HTR-8/SVneo (cell line): ENCODE data around the gene F11.
"Not testable (repeated sequence)": the region's sequence is repeated elsewhere in the genome, so short reads cannot be mapped to it uniquely, and the experiment has no call there.

Source experiments
- DNase-seq: peaks from one replicate; pipeline ENCODE4 v3.0.0; 2011; ENCODE audit warnings: low spot score, mixed read lengths; ENCODE audit not compliant: insufficient read length
- FAIRE-seq: peaks from 2 replicates; lab custom pipeline; 2011; peaks lifted over from hg19 to GRCh38; lab: Jason Lieb, UNC

F11 gene

DNA sequence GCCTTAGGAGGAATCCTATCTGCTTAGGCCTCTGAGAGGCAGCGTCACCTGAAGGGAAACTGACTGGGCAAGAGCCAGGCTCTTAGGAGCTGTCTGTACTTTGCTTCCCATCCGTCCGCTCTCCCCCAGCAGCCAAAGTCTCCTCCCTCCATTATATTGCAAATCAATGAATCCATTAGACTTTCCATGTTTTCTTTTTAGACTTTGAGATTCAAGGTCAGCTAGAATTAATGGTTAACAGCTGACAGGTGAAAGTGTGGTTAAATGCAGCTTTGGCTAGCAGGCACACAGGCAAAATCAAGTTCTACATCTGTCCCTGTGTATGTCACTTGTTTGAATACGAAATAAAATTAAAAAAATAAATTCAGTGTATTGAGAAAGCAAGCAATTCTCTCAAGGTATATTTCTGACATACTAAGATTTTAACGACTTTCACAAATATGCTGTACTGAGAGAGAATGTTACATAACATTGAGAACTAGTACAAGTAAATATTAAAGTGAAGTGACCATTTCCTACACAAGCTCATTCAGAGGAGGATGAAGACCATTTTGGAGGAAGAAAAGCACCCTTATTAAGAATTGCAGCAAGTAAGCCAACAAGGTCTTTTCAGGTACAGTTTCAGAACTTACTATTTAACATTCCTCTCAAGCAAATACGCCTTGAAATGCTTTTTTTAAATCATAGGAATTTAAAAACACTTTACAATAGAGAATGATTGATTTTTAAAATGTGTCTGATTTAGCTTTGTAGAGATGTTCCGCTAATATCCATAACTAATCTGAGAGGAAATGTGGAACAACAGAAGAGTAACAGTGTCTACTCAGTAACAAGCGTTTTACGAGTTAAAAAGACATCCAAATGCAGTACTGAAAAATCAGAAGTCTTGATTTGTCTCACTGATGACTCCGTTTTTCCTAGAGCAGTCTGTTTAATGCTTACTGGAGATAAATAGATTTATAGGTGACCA, at the start of gene F11:
Gene F11, plus strand, starts transcription at position 507 of the 970 bp plus-strand sequence. CDS start 948 bp downstream, outside the sequence.
- no peak for DNase-seq
- no peak for FAIRE-seq

DNA sequence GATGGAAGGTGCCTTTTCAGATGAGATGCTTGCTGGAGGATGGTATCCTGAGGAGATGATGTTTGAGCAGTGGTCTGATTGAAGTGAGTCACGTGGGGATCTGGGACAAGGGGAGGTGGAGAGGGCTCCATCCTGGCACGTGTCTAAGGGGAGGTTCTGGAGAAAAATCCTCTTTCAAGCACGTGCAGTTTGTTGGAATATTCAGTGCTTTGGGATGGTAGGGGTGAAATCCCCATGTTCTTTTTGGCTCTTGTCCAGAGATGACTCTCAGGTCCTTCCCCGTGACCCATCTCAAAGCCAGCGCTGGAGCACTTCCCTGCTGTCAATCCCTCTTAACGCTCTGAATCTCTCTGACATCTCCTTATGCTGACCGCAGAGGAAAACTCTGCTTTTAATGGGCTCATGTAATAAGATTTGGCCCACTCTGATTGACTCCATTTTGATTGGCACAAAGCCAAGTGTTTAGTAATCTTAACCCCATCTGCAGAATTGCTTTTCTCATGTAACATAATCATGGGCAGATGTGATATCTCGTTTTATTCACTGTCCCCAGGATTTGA, 49.4 kb upstream of the F11 start:
- DNase-seq = no peak
- peak; percentile 36 for FAIRE-seq

DNA sequence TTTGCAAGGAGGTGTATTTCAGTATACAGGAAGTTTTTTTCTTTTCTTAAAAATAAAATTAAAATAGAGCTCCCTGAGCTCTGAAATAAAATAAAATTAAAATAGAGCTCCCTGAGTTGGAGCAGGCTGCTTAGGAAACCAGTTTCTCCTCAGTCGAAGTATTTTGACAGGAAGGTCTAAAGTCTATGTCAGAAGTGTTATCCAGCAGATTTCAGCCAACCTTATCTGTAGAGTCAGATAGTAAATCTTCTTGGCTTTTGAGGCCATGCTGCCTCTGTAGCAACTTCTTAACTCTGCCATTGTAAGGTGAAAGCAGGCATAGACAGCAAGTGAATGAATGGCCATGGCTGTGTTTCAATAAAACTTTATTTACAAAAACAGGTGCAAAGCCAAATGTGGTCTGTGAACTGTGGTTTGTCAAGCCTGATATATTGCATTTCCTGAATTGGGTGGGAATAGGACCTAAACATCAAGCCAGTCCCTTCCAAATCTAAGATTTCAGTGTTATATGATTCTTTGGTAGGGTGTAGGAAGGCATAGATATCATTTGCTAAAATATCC, 48.2 kb upstream of the F11 start:
- FAIRE-seq (no peak), DNase-seq (no peak)

DNA sequence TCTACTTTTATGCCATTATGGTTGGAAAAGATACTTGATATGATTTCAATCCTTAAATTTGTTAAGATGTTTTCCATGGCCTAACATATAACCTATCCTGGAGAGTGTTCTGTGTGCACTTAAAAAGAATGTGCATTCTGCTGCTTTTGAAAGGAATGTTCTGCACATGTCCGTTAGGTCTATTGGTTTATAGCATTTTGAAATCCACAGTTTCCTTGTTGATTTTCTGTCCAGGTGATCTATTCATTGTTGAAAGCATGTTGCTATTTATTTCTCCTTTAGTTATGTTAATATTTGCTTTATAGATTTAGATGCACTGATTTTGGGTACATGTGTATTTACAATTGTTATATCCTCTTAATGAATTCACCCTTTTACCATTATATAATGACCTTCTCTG, 44.4 kb upstream of the F11 start:
- FAIRE-seq (no peak), DNase-seq (no peak)

DNA sequence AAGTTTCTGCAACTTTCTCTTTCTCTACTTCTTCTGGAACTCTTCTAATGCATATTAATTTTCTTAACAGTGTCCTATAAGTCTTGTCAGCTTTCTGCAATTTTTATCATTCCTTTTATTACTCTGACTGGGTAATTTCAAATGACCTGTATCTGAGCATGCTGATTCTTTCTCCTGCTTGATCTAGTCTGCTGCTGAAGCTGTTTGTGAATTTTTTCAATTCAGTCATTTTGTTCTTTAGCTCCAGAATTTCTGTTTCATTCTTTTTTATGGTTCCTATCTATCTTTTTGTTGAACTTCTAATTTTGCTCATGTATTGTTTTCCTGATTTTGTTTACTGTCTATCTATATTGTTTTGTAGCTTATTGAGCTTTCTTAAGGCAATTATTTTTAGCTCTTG, 40.1 kb upstream of the F11 start:
- DNase-seq (no peak), FAIRE-seq (no peak)

DNA sequence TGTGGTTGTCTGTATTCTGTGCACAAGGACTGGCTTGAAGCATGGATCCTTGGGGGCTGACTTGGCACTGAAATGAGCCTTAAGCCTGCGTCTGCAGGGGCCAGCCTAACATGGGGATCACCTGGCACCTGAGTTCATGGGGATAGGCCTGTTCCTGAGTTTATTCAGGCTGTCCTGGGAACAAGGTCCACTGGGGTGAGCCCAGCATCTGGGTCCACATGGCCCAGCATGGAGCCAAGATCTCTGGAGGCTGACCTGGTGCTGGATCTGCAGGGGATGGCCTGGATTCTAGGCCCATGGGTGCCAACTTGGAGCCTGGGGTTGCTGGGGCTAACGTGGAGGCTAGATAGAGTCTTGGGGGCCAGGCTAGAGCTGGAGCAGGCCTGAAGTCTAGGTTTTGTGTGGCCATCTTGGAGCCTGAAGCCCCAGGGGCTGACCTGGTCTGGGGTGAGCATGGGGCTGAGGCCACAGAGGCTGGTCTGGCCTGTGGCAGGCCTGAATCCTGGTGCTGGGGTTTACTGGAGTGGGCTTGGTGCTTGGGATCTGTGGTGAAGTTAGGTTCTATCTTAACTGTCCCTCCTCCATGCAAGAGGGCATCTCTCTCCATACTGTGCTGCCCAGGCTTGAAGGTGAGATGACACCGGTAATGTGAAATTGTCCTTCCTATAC, 39.3 kb upstream of the F11 start:
- FAIRE-seq (no peak), DNase-seq (no peak)

DNA sequence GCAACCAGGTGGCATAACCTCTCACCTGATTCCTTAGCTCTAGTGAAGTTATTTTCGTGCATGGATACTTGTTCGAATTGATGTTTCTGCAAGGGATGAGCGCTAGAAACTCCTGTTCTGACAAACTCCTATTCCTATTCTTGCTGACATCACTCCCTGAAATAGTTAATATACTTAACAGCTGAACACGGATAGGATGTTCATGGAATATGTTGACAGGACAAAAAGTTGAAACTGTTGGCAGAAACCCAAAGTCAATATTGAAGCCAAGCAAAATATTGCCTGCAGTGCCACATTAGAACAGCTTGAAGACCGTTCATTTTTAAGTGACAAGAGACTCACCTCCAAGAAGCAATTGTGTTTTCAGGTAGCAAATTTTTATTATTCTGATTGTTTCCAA, 38.8 kb upstream of the F11 start, which contains the start of gene KLKB1:
Gene KLKB1, plus strand, starts transcription at position 287 of the 400 bp plus-strand sequence. CDS start 689 bp downstream, outside the sequence.
- FAIRE-seq (no peak), DNase-seq (no peak)

DNA sequence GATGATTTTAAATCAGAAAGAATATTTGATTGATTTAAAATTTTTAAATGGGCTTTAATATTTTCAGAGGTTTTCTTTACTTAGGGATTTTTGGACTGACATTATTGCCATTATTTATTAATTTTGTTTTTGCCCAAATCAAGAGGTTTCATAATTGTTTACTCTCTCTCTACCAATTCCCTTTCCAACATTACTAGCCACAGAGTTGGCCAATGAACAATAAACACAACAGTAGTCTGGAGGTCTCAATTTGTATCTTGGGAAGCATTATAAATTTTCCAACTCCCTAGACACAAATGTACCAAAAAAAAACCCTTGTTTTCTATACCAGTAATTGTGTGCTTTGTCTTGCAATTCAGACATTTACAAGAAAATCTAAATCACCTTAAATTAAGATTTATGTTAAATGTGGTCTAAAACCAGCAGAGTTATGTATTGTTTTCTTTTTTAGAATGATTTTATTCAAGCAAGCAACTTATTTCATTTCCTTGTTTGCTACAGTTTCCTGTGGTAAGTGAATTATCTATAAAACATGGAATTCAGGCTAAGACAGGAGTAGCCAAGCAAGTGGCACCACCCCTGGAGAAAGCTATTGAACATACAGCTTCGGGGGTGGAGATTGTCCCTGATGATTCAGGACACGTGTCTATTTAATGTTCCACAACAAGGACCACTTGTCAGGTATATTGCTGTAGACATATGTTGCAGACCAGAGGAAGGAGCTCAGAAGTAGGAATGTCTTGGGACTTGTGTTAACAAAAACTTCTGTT, 38.1 kb upstream of the F11 start:
- DNase-seq (no peak), FAIRE-seq (no peak)

DNA sequence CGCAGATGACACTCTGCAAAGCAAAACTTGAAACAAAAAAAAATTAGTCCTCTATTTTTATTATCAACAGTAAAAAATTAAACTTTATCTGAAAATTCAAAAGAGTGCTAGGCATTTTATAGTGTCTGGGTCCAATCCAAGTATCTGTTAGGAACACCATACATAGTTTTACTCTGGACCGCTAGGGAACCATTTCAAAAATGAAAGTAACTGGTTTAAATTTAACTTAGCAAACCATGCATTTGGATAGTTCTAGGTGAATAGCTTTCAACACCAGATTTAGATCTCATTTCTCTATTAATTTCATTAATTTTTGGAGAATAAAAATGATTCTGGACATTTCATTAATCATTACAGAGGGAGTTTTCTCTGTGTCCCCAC, 37.5 kb upstream of the F11 start:
- DNase-seq = no peak
- FAIRE-seq = no peak

DNA sequence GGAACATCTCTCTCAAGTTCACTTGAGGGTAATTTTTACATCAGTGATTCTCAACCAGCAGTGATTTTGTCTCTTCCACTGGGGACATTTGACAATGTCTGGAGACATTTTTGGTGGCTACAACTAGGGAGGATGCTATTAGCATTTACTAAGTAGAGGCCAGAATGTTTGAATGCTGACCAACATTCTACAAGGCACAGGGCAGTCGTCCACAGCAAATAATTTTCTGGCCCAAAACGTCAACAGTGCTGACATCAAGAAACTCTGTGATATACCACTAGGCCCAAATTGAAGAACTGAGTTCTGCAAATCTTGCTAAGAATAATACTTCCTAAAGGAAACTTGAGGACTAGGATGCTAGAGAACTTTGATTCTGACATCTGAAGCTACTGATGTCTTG, 31.6 kb upstream of the F11 start:
- FAIRE-seq = no peak
- no peak for DNase-seq

DNA sequence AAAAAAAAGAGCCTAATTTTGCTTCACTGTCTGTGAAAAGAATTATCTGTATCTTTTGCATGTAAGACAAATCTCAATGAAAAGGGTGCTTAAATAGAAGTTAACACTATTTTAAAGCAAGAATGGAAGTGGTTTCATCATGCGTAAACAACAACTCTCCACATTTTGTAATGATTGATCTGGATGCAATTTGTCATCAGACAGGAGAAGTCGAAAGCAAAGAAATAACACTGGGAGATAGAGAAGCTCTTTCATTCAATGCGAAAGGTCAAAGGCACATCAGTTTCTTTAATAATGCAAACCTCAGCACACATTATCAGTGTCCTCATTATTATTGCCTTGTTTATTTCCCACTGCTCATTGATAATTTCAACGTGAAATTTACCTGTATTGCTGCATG, 29.9 kb upstream of the F11 start:
- DNase-seq (no peak), FAIRE-seq (no peak)

DNA sequence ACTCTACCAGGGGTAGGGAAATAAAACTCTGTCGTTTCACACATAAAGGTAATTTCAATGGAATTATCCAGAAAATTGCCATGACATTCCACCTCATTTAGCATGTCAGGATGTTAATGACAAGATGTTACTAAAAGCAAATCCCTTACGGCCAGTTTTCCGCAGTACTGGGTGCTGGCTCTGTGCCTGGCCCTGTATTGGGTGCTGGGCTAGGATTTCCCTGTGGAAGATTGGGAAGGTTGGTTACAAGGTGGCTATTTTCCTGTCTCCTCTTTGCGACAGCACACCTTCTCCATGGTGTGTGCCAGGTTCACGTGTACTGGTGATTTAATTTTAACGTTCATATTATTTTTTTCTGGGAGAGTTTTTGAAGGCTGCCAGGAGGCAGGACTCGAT, 25.5 kb upstream of the F11 start:
- DNase-seq (no peak), FAIRE-seq (no peak)

DNA sequence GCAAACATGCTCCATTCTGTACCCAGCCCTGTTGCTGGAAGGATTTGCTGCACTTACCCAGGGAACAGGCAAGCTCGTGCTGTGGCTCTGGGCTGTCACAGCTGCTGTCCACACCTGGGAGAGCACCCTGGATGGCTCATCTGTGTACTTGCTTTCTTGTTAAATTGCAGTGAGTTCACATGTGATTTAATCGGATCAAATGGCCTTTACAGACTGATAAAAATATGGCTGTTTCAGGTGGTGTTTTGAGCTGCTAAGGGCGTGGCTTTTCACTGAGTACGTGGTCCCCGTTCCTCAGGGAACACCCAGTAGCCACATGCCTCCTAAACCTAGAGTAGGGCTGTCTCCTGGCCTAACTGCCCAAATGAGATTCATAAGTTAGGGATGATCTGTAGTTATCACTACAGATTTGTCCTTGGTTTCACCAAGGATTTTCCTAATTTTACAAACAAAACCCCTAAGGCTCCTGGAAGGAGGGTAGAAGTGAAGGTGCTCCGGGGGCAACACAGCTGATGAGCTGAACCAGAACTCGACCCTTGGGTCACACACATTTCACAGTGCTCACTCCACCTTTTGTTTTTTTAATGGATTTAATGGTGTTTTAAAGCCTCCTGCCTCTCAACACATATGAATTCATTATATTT, 25.0 kb upstream of the F11 start:
- DNase-seq (no peak), FAIRE-seq (no peak)

DNA sequence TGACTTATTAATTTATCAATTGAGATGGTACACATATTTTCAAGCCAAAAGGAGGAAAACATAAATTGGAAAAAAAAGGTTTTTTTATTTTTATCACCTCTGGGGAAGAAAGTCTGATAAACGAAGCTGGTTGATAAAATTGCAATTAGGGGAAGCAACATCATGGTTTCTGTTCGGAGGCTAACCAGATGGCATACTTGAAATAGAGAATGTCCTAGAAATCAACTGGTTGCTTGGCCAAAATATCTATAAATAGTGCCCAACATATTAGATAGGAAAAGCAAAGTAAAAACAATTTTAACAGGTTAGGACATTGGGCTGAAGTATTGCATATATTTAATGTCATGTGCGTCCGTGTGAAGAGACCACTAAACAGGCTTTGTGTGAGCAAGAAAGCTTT, 24.4 kb upstream of the F11 start:
- DNase-seq (no peak), FAIRE-seq (no peak)

DNA sequence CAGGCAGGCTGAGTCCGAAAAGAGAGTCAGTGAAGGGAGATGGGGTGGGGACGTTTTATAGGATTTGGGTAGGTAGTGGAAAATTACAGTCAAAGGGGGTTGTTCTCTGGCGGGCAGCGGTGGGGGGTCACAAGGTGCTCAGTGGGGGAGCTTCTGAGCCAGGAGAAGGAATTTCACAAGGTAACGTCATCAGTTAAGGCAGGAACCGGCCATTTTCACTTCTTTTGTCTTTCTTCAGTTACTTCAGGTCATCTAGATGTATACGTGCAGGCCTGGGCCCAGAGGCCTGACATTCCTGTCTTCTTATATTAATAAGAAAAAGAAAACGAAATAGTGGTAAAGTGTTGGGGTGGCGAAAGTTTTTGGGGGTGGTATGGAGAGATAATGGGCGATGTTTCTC, 24.0 kb upstream of the F11 start:
- DNase-seq, FAIRE-seq: not testable (repeated sequence)

DNA sequence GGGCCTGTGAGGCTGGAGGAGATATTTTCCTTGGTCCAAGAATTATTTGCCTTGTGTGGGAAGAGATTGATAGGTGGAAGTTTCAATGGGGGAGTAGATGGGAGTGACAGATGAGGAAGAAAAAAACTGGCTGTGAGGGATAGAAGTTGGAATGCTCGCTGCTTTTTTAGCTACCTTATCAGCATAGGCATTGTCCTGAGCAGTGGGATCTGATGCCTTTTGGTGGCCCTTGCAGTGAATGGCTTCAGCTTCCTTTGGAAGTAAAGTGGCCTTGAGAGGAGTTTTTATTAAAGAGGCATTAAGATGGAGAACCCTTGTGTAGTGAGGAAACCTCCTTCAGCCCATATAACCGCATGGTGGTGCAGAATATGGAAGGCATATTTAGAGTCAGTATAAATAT, 22.7 kb upstream of the F11 start:
- no peak for FAIRE-seq
- no peak for DNase-seq

DNA sequence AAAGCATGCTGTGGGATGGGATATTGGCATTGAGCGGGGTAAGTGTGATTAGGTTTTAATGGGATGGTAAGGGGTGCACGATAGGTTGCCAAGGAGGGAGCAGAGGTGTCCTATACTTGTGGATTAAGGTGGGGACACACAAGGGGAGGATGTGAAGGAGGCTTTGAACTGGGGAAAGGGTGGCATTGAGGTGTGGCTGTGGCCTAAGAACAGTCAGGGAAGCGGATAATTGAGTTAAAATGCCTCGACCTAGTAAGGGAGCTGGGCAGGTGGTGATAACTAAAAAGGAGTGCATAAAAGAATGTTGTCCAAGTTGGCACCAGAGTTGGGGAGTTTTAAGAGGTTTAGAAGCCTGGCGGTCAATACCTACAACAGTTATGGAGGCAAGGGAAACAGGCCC, 21.2 kb upstream of the F11 start:
- DNase-seq = no peak
- FAIRE-seq = no peak

DNA sequence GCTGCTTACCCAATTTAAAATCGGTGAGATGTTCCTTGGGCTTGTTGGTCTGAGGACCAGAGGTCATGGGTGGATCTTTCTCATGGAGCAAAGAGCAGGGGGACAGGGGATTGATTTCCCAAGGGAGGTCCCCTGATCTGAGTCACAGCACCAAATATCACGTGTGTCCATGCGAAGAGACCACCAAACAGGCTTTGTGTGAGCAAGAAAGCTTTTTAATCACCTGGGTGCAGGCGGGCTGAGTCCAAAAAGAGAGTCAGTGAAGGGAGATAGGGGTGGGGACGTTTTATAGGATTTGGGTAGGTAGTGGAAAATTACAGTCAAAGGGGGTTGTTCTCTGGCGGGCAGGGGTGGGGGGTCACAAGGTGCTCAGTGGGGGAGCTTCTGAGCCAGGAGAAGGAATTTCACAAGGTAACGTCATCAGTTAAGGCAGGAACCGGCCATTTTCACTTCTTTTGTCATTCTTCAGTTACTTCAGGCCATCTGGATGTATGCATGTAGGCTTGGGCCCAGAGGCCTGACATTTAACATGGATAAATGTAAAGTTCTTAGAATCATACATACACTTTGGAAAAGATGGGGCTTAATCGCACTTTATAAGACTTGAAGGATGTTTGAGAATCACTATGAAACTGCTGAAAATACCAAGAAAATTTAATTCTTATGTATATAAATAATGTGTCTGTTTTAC, 18.8 kb upstream of the F11 start:
- FAIRE-seq, DNase-seq: not testable (repeated sequence)

DNA sequence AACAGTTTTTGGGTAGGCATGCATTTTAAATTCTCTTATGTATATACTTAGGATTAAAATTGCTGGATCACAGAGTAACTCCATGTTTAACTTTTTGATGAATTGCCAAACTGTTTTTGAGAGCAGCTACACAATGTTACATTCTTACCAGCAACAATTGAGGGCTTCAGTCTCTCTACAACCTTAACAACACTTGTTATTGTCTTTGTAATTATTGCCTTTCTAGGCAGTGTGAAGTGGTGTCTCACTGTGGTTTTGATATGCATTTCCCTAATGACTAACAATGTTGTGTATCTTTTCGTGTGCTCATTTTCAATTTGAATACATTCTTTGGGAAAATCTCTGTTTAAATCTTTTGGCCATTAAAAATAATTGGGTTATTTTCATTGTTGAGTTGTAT, 17.3 kb upstream of the F11 start:
- no peak for DNase-seq
- FAIRE-seq = no peak
